ENCODE results near the gene BAD. TPM values are rescaled to one million over a fixed set of nuclear protein-coding genes. Genes with fewer than 3 reads are reported as not detected.
"Not testable (repeated sequence)": the region's sequence is repeated elsewhere in the genome, so short reads cannot be mapped to it uniquely, and the experiment has no call there.

The BAD gene
- total RNA-seq: 10 to 100 TPM; 23.5 to 24.2 TPM

DNA sequence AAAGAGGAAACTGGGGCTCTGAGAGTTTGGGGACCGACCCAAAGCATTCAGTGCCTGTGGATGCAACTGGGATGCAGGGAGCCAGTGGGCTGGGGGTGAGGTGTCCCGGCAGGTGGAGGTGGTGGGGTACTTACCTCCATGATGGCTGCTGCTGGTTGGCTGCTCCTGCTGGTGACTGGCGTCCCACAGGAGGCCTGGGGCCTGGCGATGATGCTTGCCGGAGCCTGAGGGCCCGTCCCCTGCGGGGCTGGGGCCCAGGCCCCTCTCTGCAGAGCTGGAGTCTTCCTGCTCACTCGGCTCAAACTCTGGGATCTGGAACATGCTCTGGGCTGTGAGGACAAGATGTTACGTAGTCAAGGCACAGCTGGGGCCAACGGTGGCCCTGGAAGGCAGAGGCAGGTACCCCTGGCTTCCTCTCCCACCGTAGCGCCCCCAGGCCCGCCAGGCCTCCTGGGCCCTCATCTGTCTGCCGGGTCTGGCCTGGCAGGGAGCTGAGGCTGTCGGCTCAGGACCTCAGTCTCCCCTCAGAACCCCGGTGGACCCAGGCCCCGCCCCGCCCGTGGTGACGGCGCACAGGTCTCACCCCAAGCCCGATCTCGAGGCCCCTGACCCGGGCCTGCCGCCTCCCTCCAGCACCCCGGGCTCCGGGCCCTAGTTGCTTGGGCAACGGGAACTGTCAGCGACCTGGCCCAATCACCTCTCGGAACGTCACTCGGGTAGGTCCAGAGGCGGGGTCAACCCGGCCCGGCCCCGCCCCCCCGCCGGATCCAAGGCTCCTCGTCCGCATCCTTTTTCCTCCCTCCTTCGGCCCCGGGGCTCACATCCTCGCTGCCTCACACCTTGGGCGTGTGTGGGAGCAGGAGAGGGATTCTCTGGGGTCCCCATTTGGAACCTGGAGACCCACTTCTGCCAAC lies at the start of gene BAD:
TSS of gene BAD (minus strand) at position 618 of the 914 bp plus-strand sequence. CDS start at position 321, 297 bp downstream.
- peaks cover 14% of the 10 kb centered on the region for H3K4me1 Mint-ChIP-seq
- no peaks in the 10 kb centered on the region for H3K27me3 Mint-ChIP-seq
- H3K27ac Mint-ChIP-seq: peak within 1 kb of the TSS; percentile 90
- peaks cover 5% of the 10 kb centered on the region for H3K36me3 Mint-ChIP-seq
- peak within 1 kb of the TSS; percentile 87 for H3K4me3 Mint-ChIP-seq
- H3K9me3 Mint-ChIP-seq: no peaks in the 10 kb centered on the region
- peak; percentile 90 for DNase-seq

DNA sequence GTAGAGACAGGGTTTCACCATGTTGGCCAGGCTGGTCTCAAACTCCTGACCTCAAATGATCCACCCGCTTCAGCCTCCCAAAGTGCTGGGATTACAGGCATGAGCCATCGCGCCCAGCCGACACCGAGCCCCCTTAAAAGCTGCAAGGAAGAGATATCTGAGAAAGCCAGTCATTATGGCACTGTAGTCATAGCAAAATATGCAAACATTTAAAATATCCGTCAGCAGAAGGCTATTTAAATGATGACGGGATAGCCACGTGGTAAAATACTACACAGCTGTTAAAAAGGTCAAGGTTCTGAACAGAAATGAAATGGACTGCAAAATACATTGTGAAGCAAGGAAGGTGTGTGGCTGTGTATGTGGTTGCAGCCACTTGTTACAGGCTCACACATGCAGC lies 49.1 kb upstream of the BAD start:
- Mint-ChIP-seq H3K4me1 (peaks cover 17% of the 10 kb centered on the region), H3K27ac (no peak overlapping the region), H3K27me3 (no peaks in the 10 kb centered on the region), H3K9me3 (no peaks in the 10 kb centered on the region), H3K36me3 (peaks cover 2% of the 10 kb centered on the region), H3K4me3 (no peak overlapping the region)
- no peak for DNase-seq

DNA sequence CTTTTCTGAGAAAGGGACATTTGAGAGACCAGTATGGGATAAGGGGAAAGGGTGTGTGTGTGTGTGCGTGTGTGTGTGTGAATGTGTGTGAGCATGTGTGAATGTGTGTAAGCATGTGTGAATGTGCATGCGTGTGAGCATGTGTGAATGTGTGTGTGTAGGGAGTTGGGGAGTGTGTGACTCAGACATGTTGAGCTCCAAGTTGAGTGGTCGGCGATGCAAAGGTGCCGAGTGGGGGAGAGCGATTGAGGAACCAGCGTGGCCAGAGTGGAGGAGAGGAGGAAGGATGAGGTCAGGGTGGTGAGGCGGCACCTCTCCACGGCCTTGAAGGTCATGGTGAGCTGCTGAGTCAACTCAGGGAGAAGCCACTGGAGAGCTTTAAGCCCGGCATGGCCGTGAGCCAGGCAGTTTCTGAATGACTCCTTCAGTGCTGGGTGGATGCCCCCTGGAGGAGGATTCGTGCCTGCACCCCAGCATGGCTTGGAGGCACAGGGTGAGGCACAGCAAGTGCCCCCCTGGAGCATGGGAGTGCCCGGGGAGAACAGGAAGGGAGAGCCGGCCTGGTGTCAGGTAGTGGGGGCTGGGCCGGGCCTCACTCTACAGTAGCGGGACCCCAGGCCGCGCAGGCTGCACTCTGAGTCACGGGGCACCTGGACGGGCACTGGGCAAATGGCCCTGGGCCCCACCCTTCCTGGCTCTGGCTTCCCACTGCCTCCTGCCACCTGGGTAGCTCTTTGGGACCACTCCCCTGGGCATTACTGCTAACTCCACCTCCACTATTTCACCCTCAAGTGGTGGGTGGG lies 47.3 kb upstream of the BAD start:
- peak; percentile 82 for DNase-seq
- Mint-ChIP-seq H3K4me1 (peaks cover 15% of the 10 kb centered on the region), H3K27ac (peak overlapping the region; percentile 9), H3K36me3 (peaks cover 2% of the 10 kb centered on the region), H3K9me3 (no peaks in the 10 kb centered on the region), H3K27me3 (no peaks in the 10 kb centered on the region), H3K4me3 (no peak overlapping the region)

DNA sequence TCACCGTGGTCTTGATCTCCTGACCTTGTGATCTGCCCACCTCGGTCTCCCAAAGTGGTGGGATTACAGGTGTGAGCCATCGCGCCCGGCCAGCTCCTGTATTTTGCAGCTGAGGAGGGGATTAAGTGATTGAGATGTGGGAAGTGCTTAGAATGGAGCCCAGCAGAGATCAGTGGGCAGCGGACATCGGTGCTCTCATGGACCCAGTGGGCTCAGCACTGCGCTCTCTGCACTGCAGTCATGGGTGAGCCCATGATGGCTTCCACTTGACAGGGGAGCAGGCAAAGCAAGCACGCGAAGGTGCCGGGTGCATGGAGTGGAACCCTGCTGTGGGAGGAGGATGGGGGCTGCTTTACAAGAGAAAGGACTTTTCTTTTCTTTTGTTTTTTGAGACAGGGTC lies 46.4 kb upstream of the BAD start:
- H3K27me3 Mint-ChIP-seq: no peaks in the 10 kb centered on the region
- peaks cover 12% of the 10 kb centered on the region for H3K4me1 Mint-ChIP-seq
- DNase-seq: no peak
- no peaks in the 10 kb centered on the region for H3K9me3 Mint-ChIP-seq
- no peak overlapping the region for H3K4me3 Mint-ChIP-seq
- H3K36me3 Mint-ChIP-seq: peaks cover 2% of the 10 kb centered on the region
- no peak overlapping the region for H3K27ac Mint-ChIP-seq

DNA sequence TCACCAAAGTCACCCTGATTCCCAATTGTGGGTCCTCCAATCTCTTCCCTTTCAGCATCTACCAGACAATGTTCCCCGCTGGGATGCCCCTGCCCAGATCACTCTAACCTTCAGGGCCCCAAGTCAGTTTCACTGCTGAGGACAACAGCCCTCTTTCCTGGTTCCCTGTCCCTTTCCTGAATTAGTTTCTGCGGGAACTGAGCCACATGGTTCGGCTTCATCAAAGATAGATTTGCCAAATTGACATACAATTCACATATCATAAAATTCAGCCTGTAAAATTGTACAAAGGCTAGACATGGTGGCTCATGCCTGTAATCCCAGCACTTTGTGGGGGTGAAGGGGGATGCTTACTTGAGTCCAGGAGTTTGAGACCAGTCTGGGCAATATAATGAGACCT lies 43.5 kb upstream of the BAD start:
- Mint-ChIP-seq H3K9me3 (no peaks in the 10 kb centered on the region), H3K36me3 (no peaks in the 10 kb centered on the region), H3K27ac (no peak overlapping the region), H3K4me3 (no peak overlapping the region), H3K27me3 (no peaks in the 10 kb centered on the region), H3K4me1 (peaks cover 6% of the 10 kb centered on the region)
- no peak for DNase-seq

DNA sequence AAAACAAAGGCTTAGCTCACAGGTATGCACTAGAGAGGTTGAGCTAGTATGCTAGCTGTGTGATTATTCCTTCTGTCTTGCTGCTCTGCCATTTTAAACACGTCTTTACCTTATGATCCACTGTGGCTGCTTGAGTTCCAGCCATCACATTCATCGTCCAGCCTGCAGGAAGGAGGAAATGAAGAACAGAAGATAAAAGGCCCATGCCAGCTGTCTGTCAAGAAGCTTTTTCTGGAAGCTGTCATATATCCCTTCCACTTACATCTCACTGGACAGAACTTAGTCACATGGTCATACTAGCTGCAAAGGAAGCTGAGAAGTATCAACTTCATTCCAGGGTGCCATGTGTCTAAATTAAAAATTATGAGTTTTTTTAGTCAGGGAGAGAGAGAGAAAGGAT lies 42.9 kb upstream of the BAD start:
- H3K4me1 Mint-ChIP-seq: peaks cover 6% of the 10 kb centered on the region
- no peaks in the 10 kb centered on the region for H3K27me3 Mint-ChIP-seq
- H3K4me3 Mint-ChIP-seq: no peak overlapping the region
- H3K36me3 Mint-ChIP-seq: no peaks in the 10 kb centered on the region
- no peaks in the 10 kb centered on the region for H3K9me3 Mint-ChIP-seq
- H3K27ac Mint-ChIP-seq: no peak overlapping the region
- no peak for DNase-seq

DNA sequence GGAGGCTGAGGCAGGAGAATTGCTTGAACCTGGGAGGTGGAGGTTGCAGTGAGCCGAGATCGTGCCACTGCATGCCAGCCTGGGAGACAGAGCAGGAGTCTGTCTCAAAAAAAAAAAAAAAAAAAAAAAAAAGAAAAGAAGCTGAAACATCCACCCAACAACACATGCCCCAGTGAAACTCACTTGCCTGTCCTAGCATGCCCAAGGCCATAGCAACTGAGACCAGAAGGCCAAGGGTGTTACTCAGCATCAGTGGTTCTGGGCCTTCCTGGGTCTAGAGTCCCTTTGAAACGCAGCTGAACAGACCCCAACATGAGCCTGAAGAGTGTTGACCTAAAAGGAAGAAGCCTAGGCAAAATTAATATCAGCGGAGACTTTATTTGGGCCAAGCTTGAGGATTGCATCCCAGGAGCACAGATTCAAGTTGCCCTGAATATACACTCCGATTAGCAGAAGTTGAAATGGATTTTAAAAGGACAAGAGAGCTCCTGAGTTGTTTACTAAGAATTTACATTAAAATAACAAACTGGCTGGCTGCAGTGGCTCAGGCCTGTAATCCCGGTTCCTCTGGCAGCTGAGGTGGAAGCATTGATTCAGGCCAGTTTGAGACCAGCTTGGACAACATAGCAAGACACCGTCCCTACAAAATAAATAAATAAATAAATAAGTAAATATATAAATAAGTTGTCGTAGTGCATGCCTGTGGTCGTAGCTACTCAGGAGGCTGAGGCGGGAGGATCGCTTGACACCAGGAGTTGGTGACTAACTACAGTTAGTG lies 40.4 kb upstream of the BAD start:
- Mint-ChIP-seq H3K27me3 (no peaks in the 10 kb centered on the region), H3K4me3 (no peak overlapping the region), H3K27ac (no peak overlapping the region)

DNA sequence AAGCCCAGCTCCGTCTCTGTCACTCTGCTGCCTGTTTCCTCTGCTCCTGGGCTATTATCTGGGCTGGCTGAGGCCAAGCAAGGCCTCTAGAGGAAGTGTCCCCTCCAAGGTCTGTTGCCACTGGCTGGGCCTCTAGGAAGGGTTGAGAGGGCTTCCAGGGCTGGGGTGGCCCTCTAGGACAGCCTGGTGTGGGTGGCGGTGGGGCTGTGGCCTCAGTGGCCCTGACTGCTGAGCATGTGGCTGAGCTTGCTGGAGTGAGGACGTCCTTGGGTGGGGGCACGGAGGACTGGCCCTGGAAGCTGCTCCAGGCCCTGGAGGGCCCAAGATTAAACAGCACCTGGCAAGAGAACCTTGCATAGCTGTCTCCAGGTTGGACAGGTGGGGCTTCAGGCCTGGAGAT lies 39.5 kb upstream of the BAD start:
- H3K27me3 Mint-ChIP-seq, DNase-seq, H3K9me3 Mint-ChIP-seq, H3K4me3 Mint-ChIP-seq, H3K27ac Mint-ChIP-seq: not testable (repeated sequence)
- Mint-ChIP-seq H3K36me3 (peaks cover 11% of the 10 kb centered on the region), H3K4me1 (peaks cover 20% of the 10 kb centered on the region)

More for the DNA sequence above, 40.4 kb upstream of the BAD start:
- Mint-ChIP-seq H3K9me3 (no peaks in the 10 kb centered on the region), H3K4me1 (peaks cover 12% of the 10 kb centered on the region), H3K36me3 (peaks cover 8% of the 10 kb centered on the region)
- DNase-seq: no peak

DNA sequence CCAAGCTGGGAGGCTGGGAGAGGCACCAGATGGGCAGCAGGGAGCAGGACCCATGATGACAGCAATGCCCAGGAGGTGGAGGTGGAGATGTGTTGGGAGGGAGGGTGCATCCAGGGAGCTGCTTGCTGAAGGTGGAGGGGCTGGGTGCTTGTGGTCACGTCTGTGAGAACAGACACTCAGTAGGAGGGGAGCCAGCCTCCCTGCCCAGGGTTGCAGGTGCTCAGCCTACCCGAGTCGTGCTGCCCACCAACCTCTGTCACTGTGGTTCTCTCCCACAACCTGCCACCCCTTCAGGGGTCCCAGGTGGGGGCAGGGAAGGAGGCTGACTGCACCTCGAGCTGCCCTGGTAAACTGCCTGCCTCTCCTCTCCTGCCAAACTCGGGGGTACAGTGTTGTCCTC lies 38.9 kb upstream of the BAD start:
- peaks cover 12% of the 10 kb centered on the region for H3K36me3 Mint-ChIP-seq
- H3K27ac Mint-ChIP-seq: no peak overlapping the region
- DNase-seq: no peak
- no peaks in the 10 kb centered on the region for H3K9me3 Mint-ChIP-seq
- no peak overlapping the region for H3K4me3 Mint-ChIP-seq
- peaks cover 23% of the 10 kb centered on the region for H3K4me1 Mint-ChIP-seq
- no peaks in the 10 kb centered on the region for H3K27me3 Mint-ChIP-seq

DNA sequence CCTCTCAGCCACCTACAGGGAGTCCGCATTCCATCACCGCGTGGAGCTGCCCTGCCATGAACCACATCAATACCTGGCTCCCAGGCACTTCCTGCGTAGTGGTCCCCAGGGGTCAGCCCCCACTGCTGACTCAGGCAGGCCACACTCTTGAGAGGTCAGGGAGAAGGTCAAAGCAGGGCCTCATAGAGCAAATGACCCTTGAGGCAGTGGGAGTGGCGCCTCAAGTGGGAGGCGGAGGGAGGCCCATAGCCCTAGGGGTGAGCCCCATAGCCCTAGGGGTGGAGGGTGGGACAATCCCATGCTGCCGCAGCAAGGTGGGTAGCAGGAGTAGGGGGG lies 38.4 kb upstream of the BAD start:
- H3K36me3 Mint-ChIP-seq: peaks cover 12% of the 10 kb centered on the region
- no peaks in the 10 kb centered on the region for H3K27me3 Mint-ChIP-seq
- H3K4me1 Mint-ChIP-seq: peaks cover 23% of the 10 kb centered on the region
- H3K4me3 Mint-ChIP-seq: no peak overlapping the region
- no peak for DNase-seq
- no peak overlapping the region for H3K27ac Mint-ChIP-seq
- no peaks in the 10 kb centered on the region for H3K9me3 Mint-ChIP-seq

DNA sequence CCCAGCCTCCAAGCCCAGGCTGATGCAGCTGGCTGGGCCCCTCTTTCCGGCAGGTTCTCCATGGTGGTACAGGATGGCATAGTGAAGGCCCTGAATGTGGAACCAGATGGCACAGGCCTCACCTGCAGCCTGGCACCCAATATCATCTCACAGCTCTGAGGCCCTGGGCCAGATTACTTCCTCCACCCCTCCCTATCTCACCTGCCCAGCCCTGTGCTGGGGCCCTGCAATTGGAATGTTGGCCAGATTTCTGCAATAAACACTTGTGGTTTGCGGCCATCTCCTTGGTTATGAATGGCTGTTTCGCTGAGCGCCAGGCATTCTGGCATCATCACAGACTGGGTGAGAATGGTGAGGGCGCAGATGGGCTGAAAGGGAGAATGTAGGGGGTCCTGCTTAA lies 37.1 kb upstream of the BAD start:
- Mint-ChIP-seq H3K27me3 (no peaks in the 10 kb centered on the region), H3K4me3 (no peak overlapping the region), H3K4me1 (peaks cover 29% of the 10 kb centered on the region), H3K9me3 (no peaks in the 10 kb centered on the region), H3K36me3 (peaks cover 23% of the 10 kb centered on the region), H3K27ac (no peak overlapping the region)
- no peak for DNase-seq

DNA sequence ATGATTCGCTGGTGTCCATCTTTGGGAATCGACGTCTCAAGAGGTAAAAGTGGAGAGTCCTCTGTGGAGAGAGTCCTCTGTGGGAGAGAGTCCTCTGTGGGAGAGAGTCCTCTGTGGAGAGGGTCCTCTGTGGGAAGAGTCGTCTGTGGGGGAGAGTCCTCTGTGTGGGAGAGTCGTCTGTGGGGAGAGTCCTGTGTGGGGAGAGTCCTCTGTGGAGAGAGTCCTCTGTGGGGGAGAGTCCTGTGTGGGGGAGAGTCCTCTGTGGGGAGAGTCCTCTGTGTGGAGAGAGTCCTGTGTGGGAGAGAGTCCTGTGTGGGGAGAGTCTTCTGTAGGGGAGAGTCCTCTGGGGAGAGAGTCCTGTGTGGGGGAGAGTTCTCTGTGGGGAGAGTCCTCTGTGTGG lies 36.6 kb upstream of the BAD start:
- H3K27ac Mint-ChIP-seq: peak overlapping the region; percentile 27
- peaks cover 33% of the 10 kb centered on the region for H3K4me1 Mint-ChIP-seq

DNA sequence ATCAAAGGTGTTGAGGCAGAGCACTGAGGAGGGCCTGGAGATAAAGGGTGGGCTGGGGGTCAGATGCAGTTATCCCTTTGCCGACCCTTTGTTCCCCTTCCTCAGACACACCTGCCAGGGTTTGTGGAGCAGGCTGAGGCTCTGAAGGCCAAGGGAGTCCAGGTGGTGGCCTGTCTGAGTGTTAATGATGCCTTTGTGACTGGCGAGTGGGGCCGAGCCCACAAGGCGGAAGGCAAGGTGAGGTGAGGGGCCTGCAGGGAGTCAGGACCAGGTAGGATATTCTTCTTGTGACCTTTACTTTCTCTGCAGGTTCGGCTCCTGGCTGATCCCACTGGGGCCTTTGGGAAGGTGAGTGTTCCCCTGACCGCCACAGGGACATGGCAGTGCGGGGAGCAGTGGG lies 36.1 kb upstream of the BAD start:
- DNase-seq: no peak
- Mint-ChIP-seq H3K4me1 (peaks cover 33% of the 10 kb centered on the region), H3K4me3 (peak overlapping the region; percentile 29), H3K36me3 (peaks cover 27% of the 10 kb centered on the region), H3K9me3 (no peaks in the 10 kb centered on the region), H3K27me3 (no peaks in the 10 kb centered on the region), H3K27ac (no peak overlapping the region)

More for the DNA sequence above, 36.6 kb upstream of the BAD start:
- Mint-ChIP-seq H3K27me3 (no peaks in the 10 kb centered on the region), H3K9me3 (no peaks in the 10 kb centered on the region), H3K36me3 (peaks cover 27% of the 10 kb centered on the region), H3K4me3 (no peak overlapping the region)
- no peak for DNase-seq

DNA sequence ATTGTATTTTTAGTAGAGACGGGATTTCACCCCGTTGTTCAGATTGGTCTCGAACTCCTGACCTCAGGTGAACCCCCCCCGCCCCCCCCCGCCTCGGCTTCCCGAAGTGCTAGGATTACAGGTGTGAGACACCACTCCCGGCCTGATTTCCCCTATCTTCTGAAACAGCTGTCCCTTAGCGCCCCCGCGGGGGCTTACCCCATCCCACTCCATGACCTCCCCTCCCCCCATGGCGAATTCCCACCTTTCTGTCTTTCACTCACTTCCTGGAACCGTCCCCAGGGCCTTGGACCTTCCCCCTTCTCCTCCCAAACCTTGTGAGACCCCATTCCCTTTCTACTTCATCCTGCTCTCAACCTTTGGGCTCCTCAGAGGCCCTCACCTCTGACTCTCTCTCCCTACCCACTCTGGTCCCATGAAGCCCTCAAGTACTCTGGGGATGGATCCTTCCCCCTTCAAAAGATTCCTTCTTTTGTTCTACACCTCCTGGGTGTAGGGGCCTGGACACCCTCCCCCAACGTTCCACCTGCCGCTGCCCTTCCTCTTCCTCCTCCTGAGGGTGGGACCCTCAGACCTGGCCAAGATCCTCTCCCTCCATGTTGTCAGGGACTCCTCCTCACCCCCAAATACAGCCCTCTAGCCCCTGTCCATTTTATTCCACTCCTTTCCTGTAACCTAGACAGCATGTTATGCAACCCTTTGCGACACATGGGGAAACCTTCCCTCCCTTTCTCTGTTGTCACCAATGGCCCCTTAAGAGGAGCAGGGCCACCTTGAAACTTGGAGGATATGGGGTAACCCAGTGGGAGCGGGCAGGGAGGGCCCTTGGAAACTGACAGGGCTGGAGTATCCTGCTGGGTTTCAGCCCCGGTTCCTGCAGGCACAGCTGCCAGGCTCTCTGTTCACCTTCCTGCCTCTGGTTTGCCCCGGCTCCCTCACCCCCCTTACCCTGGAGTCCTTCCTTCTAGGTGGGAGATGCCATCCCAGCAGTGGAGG lies 34.6 kb upstream of the BAD start:
- Mint-ChIP-seq H3K27ac (peak overlapping the region; percentile 100), H3K4me3 (peak overlapping the region; percentile 94), H3K36me3 (peaks cover 30% of the 10 kb centered on the region), H3K9me3 (no peaks in the 10 kb centered on the region), H3K4me1 (peaks cover 40% of the 10 kb centered on the region), H3K27me3 (no peaks in the 10 kb centered on the region)
- DNase-seq: no peak

All from activated naive CD8-positive, alpha-beta T cell treated with anti-CD3 and anti-CD28 coated beads for 36 hours (primary cell).